Neuronal stem cell (in vitro differentiated cells): Measurements from ENCODE around the gene MYO15B.
A peak's percentile ranks its signal among the peaks of the same experiment; 100 is the strongest.
"Not testable (repeated sequence)": the region's sequence is repeated elsewhere in the genome, so short reads cannot be mapped to it uniquely, and the experiment has no call there.

Experiments
- DNase-seq: peaks from one replicate; pipeline ENCODE4 v3.0.0-alpha.2; 2013; ENCODE audit warnings: low spot score
- H2AFZ ChIP-seq: one replicate; pipeline ENCODE4 v1.6.1; 2013; ENCODE audit warnings: mild to moderate bottlenecking, low read length, inconsistent platforms
- H2AK5ac ChIP-seq: 2 replicates; pipeline ENCODE4 v1.6.1; 2013; ENCODE audit warnings: low read depth, mild to moderate bottlenecking, inconsistent platforms, low read length, moderate library complexity, mixed read lengths
- H2BK120ac ChIP-seq: 2 replicates; pipeline ENCODE4 v1.6.1; 2013; ENCODE audit warnings: low read depth, mild to moderate bottlenecking, inconsistent platforms, low read length, moderate library complexity, mixed read lengths
- H2BK12ac ChIP-seq: one replicate; pipeline ENCODE4 v1.6.1; 2013; ENCODE audit warnings: low read length, inconsistent platforms
- H2BK15ac ChIP-seq: 2 replicates; pipeline ENCODE4 v1.6.1; 2013; ENCODE audit warnings: mild to moderate bottlenecking, low read length, inconsistent platforms, mixed read lengths
- H2BK5ac ChIP-seq: one replicate; pipeline ENCODE4 v1.6.1; 2013; ENCODE audit warnings: inconsistent platforms, mild to moderate bottlenecking, low read length, moderate library complexity
- H3K14ac ChIP-seq: one replicate; pipeline ENCODE4 v1.6.1; 2013; ENCODE audit warnings: low read length, inconsistent platforms
- H3K18ac ChIP-seq: 2 replicates; pipeline ENCODE4 v1.6.1; 2013; ENCODE audit warnings: low read length, inconsistent platforms
- H3K23ac ChIP-seq: 2 replicates; pipeline ENCODE4 v1.6.1; 2013; ENCODE audit warnings: low read depth, mild to moderate bottlenecking, mixed read lengths, low read length, inconsistent platforms; ENCODE audit not compliant: poor library complexity
- H3K27ac ChIP-seq: replicated peaks from 3 replicates; pipeline ENCODE4 v1.5.1; 2013; ENCODE audit warnings: low read length, inconsistent platforms
- H3K27me3 ChIP-seq, 3 experiments: 2 replicates each; pipeline ENCODE4 v1.6.1; 2013; ENCODE audit warnings: low read length in 3 of 3, mild to moderate bottlenecking in 2 of 3, inconsistent platforms in 1 of 3, low read depth in 1 of 3, mixed read lengths in 1 of 3, moderate library complexity in 1 of 3; ENCODE audit not compliant: control insufficient read depth in 3 of 3, insufficient read depth in 3 of 3
- H3K36me3 ChIP-seq, 2 donors: replicated peaks in 1 of 2; 2 replicates each; pipeline ENCODE4 v1.6.1; 2013; ENCODE audit warnings: low read length in 2 of 2; ENCODE audit not compliant: control insufficient read depth in 2 of 2, insufficient read depth in 2 of 2
- H3K4ac ChIP-seq: 2 replicates; pipeline ENCODE4 v1.6.1; 2013; ENCODE audit warnings: inconsistent platforms, mild to moderate bottlenecking, low read length, moderate library complexity
- H3K4me1 ChIP-seq, 2 donors: 1 replicate in 1 of 2; 2 replicates in 1 of 2; pipeline ENCODE4 v1.6.1; 2013; ENCODE audit warnings: low read length in 2 of 2, low read depth in 1 of 2; ENCODE audit not compliant: control insufficient read depth in 2 of 2, insufficient read depth in 1 of 2
- H3K4me2 ChIP-seq: one replicate; pipeline ENCODE4 v1.6.1; 2013; ENCODE audit warnings: mild to moderate bottlenecking, low read length, inconsistent platforms; ENCODE audit not compliant: insufficient read depth, poor library complexity, severe bottlenecking
- H3K4me3 ChIP-seq, 2 donors: 2 replicates each; pipeline ENCODE4 v1.5.1; 2013; ENCODE audit warnings: low read length in 2 of 2, mild to moderate bottlenecking in 2 of 2, inconsistent platforms in 1 of 2, moderate library complexity in 1 of 2
- H3K79me1 ChIP-seq: one replicate; pipeline ENCODE4 v1.6.1; 2013; ENCODE audit warnings: low read depth, mild to moderate bottlenecking, inconsistent platforms, low read length, moderate library complexity
- H3K9ac ChIP-seq: one replicate; pipeline ENCODE4 v1.6.1; 2013; ENCODE audit warnings: mild to moderate bottlenecking, low read depth, low read length, inconsistent platforms; ENCODE audit not compliant: poor library complexity
- H3K9me3 ChIP-seq, 2 donors: replicated peaks in 1 of 2; 2 replicates each; pipeline versions ENCODE3 to v1.6.1; 2013; ENCODE audit warnings: low read length in 2 of 2, mild to moderate bottlenecking in 2 of 2, inconsistent platforms in 1 of 2, low read depth in 1 of 2, mixed read lengths in 1 of 2, moderate library complexity in 1 of 2; ENCODE audit not compliant: control insufficient read depth in 2 of 2, insufficient read depth in 1 of 2
- H4K8ac ChIP-seq: one replicate; pipeline ENCODE4 v1.6.1; 2013; ENCODE audit warnings: low read depth, mild to moderate bottlenecking, inconsistent platforms, low read length, moderate library complexity
- H4K91ac ChIP-seq: one replicate; pipeline ENCODE4 v1.6.1; 2013; ENCODE audit warnings: low read length, low read depth, mild to moderate bottlenecking, inconsistent platforms; ENCODE audit not compliant: poor library complexity
- WGBS, 2 donors: extraction: QIAGEN DNeasy Blood & Tissue Kit; methylation state at CpG; one replicate each; pipeline ENCODE4 v1.1.7; 2013; ENCODE audit warnings: missing lambda C conversion rate in 2 of 2, mixed read lengths in 1 of 2; ENCODE audit not compliant: insufficient read length in 2 of 2, insufficient replicate concordance in 1 of 2; ENCODE audit errors: extremely low coverage in 2 of 2; 5-methylcytosine and 5-hydroxymethylcytosine counted together

The MYO15B gene

GRCh38 chr17:75638039-75638438, 50.4 kb downstream of the MYO15B start:
- H2AFZ ChIP-seq, H3K23ac ChIP-seq, H2AK5ac ChIP-seq, H3K14ac ChIP-seq, H4K8ac ChIP-seq, H3K9me3 ChIP-seq, H3K9ac ChIP-seq, H3K27me3 ChIP-seq, H3K4ac ChIP-seq, H3K27ac ChIP-seq, H2BK120ac ChIP-seq, H3K4me2 ChIP-seq, H3K79me1 ChIP-seq, H4K91ac ChIP-seq, H3K4me3 ChIP-seq, H2BK5ac ChIP-seq, H3K18ac ChIP-seq, H2BK12ac ChIP-seq, H2BK15ac ChIP-seq, H3K36me3 ChIP-seq, DNase-seq: not testable (repeated sequence)
- H3K4me1 ChIP-seq, result peaks cover 23% of the 10 kb centered on the region in 2 donors
- no CpG with 5 or more reads among the region's 12 CpGs for WGBS, 2 donors

GRCh38 chr17:75638893-75639292, 51.3 kb downstream of the MYO15B start:
- Histone ChIP-seq H3K18ac (no peak overlapping the region), H2BK120ac (no peak overlapping the region), H2BK5ac (no peak overlapping the region), H3K4me1 (peaks cover 16% of the 10 kb centered on the region in 2 donors), H2AFZ (no peak overlapping the region), H2BK12ac (no peak overlapping the region), H3K36me3 (peaks cover 2 to 6% of the 10 kb centered on the region in 2 donors), H2AK5ac (no peak overlapping the region), H4K8ac (no peak overlapping the region), H3K23ac (no peak overlapping the region), H3K79me1 (peaks cover 3% of the 10 kb centered on the region), H3K4me2 (no peak overlapping the region), H4K91ac (no peak overlapping the region), H2BK15ac (no peak overlapping the region), H3K27ac (no peak overlapping the region), H3K4ac (no peak overlapping the region), H3K9me3 (peaks cover 0 to 2% of the 10 kb centered on the region in 2 donors), H3K14ac (no peak overlapping the region), H3K9ac (peak overlapping the region; percentile 12), H3K27me3 (no peaks in the 10 kb centered on the region), H3K4me3 (no peak overlapping the region)
- no peak for DNase-seq
- WGBS, 2 donors, result no CpG with 5 or more reads among the region's 13 CpGs

GRCh38 chr17:75639327-75639726, 51.7 kb downstream of the MYO15B start:
- DNase-seq, result no peak
- peaks cover 2 to 8% of the 10 kb centered on the region in 2 donors for H3K36me3 ChIP-seq
- no peak overlapping the region for H2BK5ac ChIP-seq
- H3K9ac ChIP-seq, result no peak overlapping the region
- no peak overlapping the region for H3K14ac ChIP-seq
- H3K4me1 ChIP-seq, result peaks cover 11 to 12% of the 10 kb centered on the region in 2 donors
- H3K23ac ChIP-seq, result no peak overlapping the region
- peaks cover 3% of the 10 kb centered on the region for H3K79me1 ChIP-seq
- H3K27me3 ChIP-seq, result no peaks in the 10 kb centered on the region
- no peak overlapping the region for H4K91ac ChIP-seq
- H3K9me3 ChIP-seq, result peaks cover 0 to 2% of the 10 kb centered on the region in 2 donors
- no peak overlapping the region for H2AFZ ChIP-seq
- no peak overlapping the region for H3K4me3 ChIP-seq
- no peak overlapping the region for H4K8ac ChIP-seq
- H3K27ac ChIP-seq, result no peak overlapping the region
- no peak overlapping the region for H3K4me2 ChIP-seq
- no peak overlapping the region for H3K4ac ChIP-seq
- H2BK12ac ChIP-seq, result no peak overlapping the region
- H2BK15ac ChIP-seq, result no peak overlapping the region
- no CpG with 5 or more reads among the region's 3 CpGs for WGBS, 2 donors
- H2AK5ac ChIP-seq, result no peak overlapping the region
- no peak overlapping the region for H3K18ac ChIP-seq
- no peak overlapping the region for H2BK120ac ChIP-seq

- peaks cover 5 to 7% of the 10 kb centered on the region in 2 donors for H3K4me1 ChIP-seq
- H3K4me2 ChIP-seq, result no peak overlapping the region
- no peak overlapping the region for H4K8ac ChIP-seq
- no peak overlapping the region for H2BK120ac ChIP-seq
- no peak overlapping the region for H3K27ac ChIP-seq
- no peak overlapping the region for H2BK15ac ChIP-seq
- peaks cover 3% of the 10 kb centered on the region for H3K79me1 ChIP-seq
- no peak overlapping the region for H4K91ac ChIP-seq
- no peak overlapping the region for H3K14ac ChIP-seq
- no peak for DNase-seq
- H3K27me3 ChIP-seq, result no peaks in the 10 kb centered on the region
- no peak overlapping the region for H2BK12ac ChIP-seq
- H3K4me3 ChIP-seq, result no peak overlapping the region
- H2AFZ ChIP-seq, result no peak overlapping the region
- no CpG with 5 or more reads among the region's 30 CpGs for WGBS, 2 donors
- no peak overlapping the region for H2BK5ac ChIP-seq
- H2AK5ac ChIP-seq, result no peak overlapping the region
- no peak overlapping the region for H3K4ac ChIP-seq
- H3K23ac ChIP-seq, result no peak overlapping the region
- peaks cover 0 to 2% of the 10 kb centered on the region in 2 donors for H3K9me3 ChIP-seq
- H3K9ac ChIP-seq, result no peak overlapping the region
- H3K36me3 ChIP-seq, result peaks cover 2 to 8% of the 10 kb centered on the region in 2 donors
- H3K18ac ChIP-seq, result no peak overlapping the region
Measured at GRCh38 chr17:75639771-75640555, 52.4 kb downstream of the MYO15B start.
